H1 (cell line): ENCODE measurements around the gene POLR2C. TPM values are rescaled to one million over a fixed set of nuclear protein-coding genes. Genes with fewer than 3 reads are reported as not detected.

Experiments used
- CTCF ChIA-PET: fragments of 300-600 bp; sonication (Branson Sonifier 250); formaldehyde crosslinking; loops from one replicate; lab custom pipeline; 2021; ENCODE audit not compliant: partially characterized antibody; lab: Charles Lee
- POLR2A ChIA-PET: fragments of 300-600 bp; sonication (Branson Sonifier 250); formaldehyde crosslinking; loops from one replicate; lab custom pipeline; 2021; ENCODE audit warnings: inconsistent platforms; ENCODE audit not compliant: partially characterized antibody; lab: Charles Lee
- DNase-seq, 2 experiments: peaks; one replicate each; pipeline versions ENCODE4 v3.0.0 to v3.0.0-alpha.2; 2010 to 2022; ENCODE audit warnings: low spot score in 2 of 2, low read depth in 1 of 2, mixed read lengths in 1 of 2
- FAIRE-seq: peaks from 2 replicates; lab custom pipeline; 2011; peaks lifted over from hg19 to GRCh38; lab: Jason Lieb, UNC
- H2AFZ ChIP-seq: 2 replicates; pipeline ENCODE4 v1.8.1; 2012; ENCODE audit warnings: low read length, inconsistent platforms
- H2AK5ac ChIP-seq: 2 replicates; pipeline ENCODE4 v1.6.1; 2013; ENCODE audit warnings: low read depth, low read length
- H2BK120ac ChIP-seq: replicated peaks from 2 replicates; pipeline ENCODE3; 2013; ENCODE audit warnings: low read depth, low read length, inconsistent platforms
- H2BK12ac ChIP-seq: 2 replicates; pipeline ENCODE4 v1.6.1; 2013; ENCODE audit warnings: low read depth, low read length
- H2BK15ac ChIP-seq: 2 replicates; pipeline ENCODE4 v1.6.1; 2013; ENCODE audit warnings: low read length
- H2BK20ac ChIP-seq: 2 replicates; pipeline ENCODE4 v1.6.1; 2013; ENCODE audit warnings: low read length
- H2BK5ac ChIP-seq: 2 replicates; pipeline ENCODE4 v1.6.1; 2013; ENCODE audit warnings: low read depth, low read length
- H3K14ac ChIP-seq: 2 replicates; pipeline ENCODE4 v1.6.1; 2013; ENCODE audit warnings: inconsistent platforms; ENCODE audit not compliant: insufficient read length
- H3K18ac ChIP-seq: 2 replicates; pipeline ENCODE4 v1.6.1; 2013; ENCODE audit warnings: low read length; ENCODE audit errors: extremely low read depth
- H3K23ac ChIP-seq: 2 replicates; pipeline ENCODE4 v1.6.1; 2013; ENCODE audit warnings: inconsistent platforms; ENCODE audit not compliant: insufficient read length
- H3K23me2 ChIP-seq: 2 replicates; pipeline ENCODE4 v1.6.1; 2013; ENCODE audit warnings: low read depth, low read length
- H3K27ac ChIP-seq: 2 replicates; pipeline ENCODE4 v1.6.1; 2011; ENCODE audit warnings: low read depth, low read length, inconsistent platforms
- H3K27me3 ChIP-seq, 4 experiments: replicated peaks in 1 of 4; 1 replicate in 1 of 4; 2 replicates in 3 of 4; pipeline versions ENCODE4 v1.6.1 to v1.8.1; 2011 to 2013; ENCODE audit warnings: low read length in 3 of 4, mild to moderate bottlenecking in 3 of 4, inconsistent platforms in 2 of 4, mixed read lengths in 2 of 4, moderate library complexity in 1 of 4; ENCODE audit not compliant: control insufficient read depth in 3 of 4, insufficient read depth in 3 of 4; ENCODE audit errors: extremely low read depth in 1 of 4
- H3K36me3 ChIP-seq, 4 experiments: 2 replicates each; pipeline versions ENCODE4 v1.6.1 to v1.8.1; 2011 to 2013; ENCODE audit warnings: mild to moderate bottlenecking in 4 of 4, low read length in 3 of 4, moderate library complexity in 2 of 4, control low read depth in 1 of 4, inconsistent platforms in 1 of 4; ENCODE audit not compliant: insufficient read depth in 4 of 4, control insufficient read depth in 2 of 4
- H3K4ac ChIP-seq: replicated peaks from 2 replicates; pipeline ENCODE3; 2013; ENCODE audit warnings: low read length, low read depth, mixed read lengths, inconsistent platforms; ENCODE audit not compliant: insufficient read length
- H3K4me1 ChIP-seq, 4 experiments: replicated peaks in 1 of 4; 1 replicate in 1 of 4; 2 replicates in 3 of 4; pipeline versions ENCODE4 v1.6.1 to v1.8.1; 2011 to 2013; ENCODE audit warnings: low read length in 3 of 4, inconsistent platforms in 2 of 4, mixed read lengths in 1 of 4; ENCODE audit not compliant: insufficient read depth in 4 of 4, control insufficient read depth in 3 of 4
- H3K4me2 ChIP-seq, 2 experiments: 2 replicates each; pipeline versions ENCODE4 v1.6.1 to v1.8.1; 2011 to 2013; ENCODE audit warnings: low read depth in 2 of 2, low read length in 2 of 2, control low read depth in 1 of 2, inconsistent platforms in 1 of 2, mild to moderate bottlenecking in 1 of 2; ENCODE audit not compliant: insufficient read depth in 1 of 2
- H3K4me3 ChIP-seq, 4 experiments: fragments of 200-600, 300-600 bp in 1 of 4; sonication (generic), shearing (Covaris generic), sonication (Bioruptor Twin) in 1 of 4; 2 replicates each; pipeline versions ENCODE4 v1.5.1 to v1.8.1; 2011 to 2016; ENCODE audit warnings: low read length in 4 of 4, low read depth in 3 of 4, control low read depth in 2 of 4, inconsistent platforms in 2 of 4, mild to moderate bottlenecking in 2 of 4, mixed read lengths in 1 of 4, moderate library complexity in 1 of 4; ENCODE audit not compliant: insufficient read depth in 2 of 4; ENCODE audit errors: extremely low read depth in 1 of 4
- H3K56ac ChIP-seq: replicated peaks from 2 replicates; pipeline ENCODE3; 2013; ENCODE audit warnings: low read depth, mild to moderate bottlenecking, mixed read lengths, low read length, inconsistent platforms; ENCODE audit not compliant: insufficient read length
- H3K79me1 ChIP-seq: 2 replicates; pipeline ENCODE4 v1.6.1; 2013; ENCODE audit warnings: low read depth, low read length, control low read depth
- H3K79me2 ChIP-seq, 2 experiments: 2 replicates each; pipeline versions ENCODE4 v1.6.1 to v1.8.1; 2012 to 2013; ENCODE audit warnings: low read length in 2 of 2, mild to moderate bottlenecking in 2 of 2, inconsistent platforms in 1 of 2; ENCODE audit not compliant: insufficient read depth in 2 of 2, control insufficient read depth in 1 of 2
- H3K9ac ChIP-seq, 4 experiments: replicated peaks in 1 of 4; 1 replicate in 1 of 4; 2 replicates in 3 of 4; pipeline versions ENCODE4 v1.6.1 to v1.8.1; 2011 to 2013; ENCODE audit warnings: low read depth in 3 of 4, low read length in 3 of 4, control low read depth in 2 of 4, mild to moderate bottlenecking in 2 of 4, moderate library complexity in 2 of 4, inconsistent platforms in 1 of 4; ENCODE audit errors: extremely low read depth in 1 of 4
- H3K9me3 ChIP-seq, 2 experiments: 2 replicates each; pipeline versions ENCODE4 v1.6.1 to v1.8.1; 2012 to 2013; ENCODE audit warnings: mild to moderate bottlenecking in 2 of 2, moderate library complexity in 2 of 2, control low read depth in 1 of 2, inconsistent platforms in 1 of 2, low read depth in 1 of 2, low read length in 1 of 2, mixed read lengths in 1 of 2; ENCODE audit not compliant: insufficient read depth in 2 of 2
- H4K20me1 ChIP-seq, 2 experiments: replicated peaks in 1 of 2; 2 replicates each; pipeline versions ENCODE3 to v1.8.1; 2011 to 2013; ENCODE audit warnings: inconsistent platforms in 2 of 2, low read length in 2 of 2, mild to moderate bottlenecking in 1 of 2; ENCODE audit not compliant: insufficient read depth in 2 of 2, control insufficient read depth in 1 of 2
- H4K5ac ChIP-seq: 2 replicates; pipeline ENCODE4 v1.6.1; 2013; ENCODE audit warnings: low read length, low read depth, mixed read lengths, inconsistent platforms; ENCODE audit not compliant: insufficient read length
- H4K8ac ChIP-seq: 2 replicates; pipeline ENCODE4 v1.8.0; 2013; ENCODE audit warnings: mild to moderate bottlenecking, moderate library complexity, low read length, inconsistent platforms; ENCODE audit not compliant: insufficient read depth; ENCODE audit errors: extremely low read depth
- H4K91ac ChIP-seq: replicated peaks from 2 replicates; pipeline ENCODE3; 2013; ENCODE audit warnings: low read length, mixed read lengths, inconsistent platforms; ENCODE audit not compliant: insufficient read length
- WGBS, 2 experiments: shearing (Covaris generic) in 1 of 2; methylation state at CpG; one replicate each; pipeline versions ENCODE4 v1.1.6 to v1.1.7; 2013 to 2015; ENCODE audit warnings: low lambda C conversion rate in 2 of 2, mixed read lengths in 2 of 2, inconsistent platforms in 1 of 2, low coverage in 1 of 2, missing lambda C conversion rate in 1 of 2; ENCODE audit not compliant: insufficient replicate concordance in 2 of 2, insufficient coverage in 1 of 2, insufficient read length in 1 of 2; ENCODE audit errors: extremely low coverage in 1 of 2, missing lambda C conversion rate in 1 of 2; 5-methylcytosine and 5-hydroxymethylcytosine counted together
- polyA plus RNA-seq, 7 experiments: library from polyadenylated mRNA; depleted of rRNA in 3 of 7; stranded (reverse) in 5 of 7; unstranded in 2 of 7; fragments of >200 nt in 5 of 7; fragments of 200-250 nt in 2 of 7; gene quantifications; 1 replicate in 5 of 7; 2 replicates in 1 of 7; 4 replicates in 1 of 7; pipeline versions ENCODE4 v1.2.1 to v1.2.3, GENCODE V29; 2011 to 2013; ENCODE audit warnings: missing spikeins in 2 of 7, mixed read lengths in 2 of 7
- total RNA-seq: library from RNA; stranded (reverse); fragmentation: NEBNext Ultra II Directional; extraction: Animal tissue kit (Norgen Biotek cat#: 25700); gene quantifications from 2 replicates; pipeline ENCODE4 v1.2.1, GENCODE V29; 2021

The POLR2C gene
- total and polyA plus RNA-seq, 2 of the 8 experiments (the other 6 are each of a cell fraction or from before 2014, with no cell fraction given): 72.5 to 132 TPM

GRCh38 chr16:57485091-57485915 lies 22.8 kb downstream of the POLR2C start:
- ChIA-PET CTCF (interaction anchor here (0.8 to 14.6 kb wide), 7 partner anchors 9 to 163 kb away, joined by 3 to 144 read pairs (median 7); partner anchors contain the start of genes CCDC102A and POLR2C), POLR2A (interaction anchor here (0.7 to 1.8 kb wide), 10 partner anchors 11 to 52 kb away, joined by 3 to 6 read pairs (median 4); no protein-coding TSS in a partner anchor)
- WGBS, 2 experiments: 72% methylated on average over 13 of the region's 14 CpGs; no CpG with 5 or more reads in 1 of the 2 experiments
- Histone ChIP-seq H3K23ac (no peak overlapping the region), H3K4ac (peak overlapping the region; percentile 53), H3K79me1 (no peaks in the 10 kb centered on the region), H3K56ac (no peak overlapping the region), H3K9me3 (peaks cover 3 to 6% of the 10 kb centered on the region in 2 experiments; a peak in 1 of 4 replicates), H3K4me2 (peak overlapping the region; percentile 59 to 89), H3K23me2 (peaks cover 9% of the 10 kb centered on the region; the same call in 1 of the 2 replicates), H4K8ac (no peak overlapping the region), H2BK20ac (no peak overlapping the region), H4K91ac (no peak overlapping the region), H2BK15ac (no peak overlapping the region), H4K5ac (no peak overlapping the region), H3K36me3 (no peaks in the 10 kb centered on the region), H2BK12ac (peak overlapping the region; percentile 43; the same call in 1 of the 2 replicates), H3K79me2 (no peaks in the 10 kb centered on the region), H3K18ac (no peak overlapping the region), H3K27me3 (peaks cover 0 to 12% (median 4%) of the 10 kb centered on the region in 4 experiments; a peak in 4 of 7 replicates), H2BK5ac (no peak overlapping the region), H3K4me3 (peak overlapping the region; percentile 53 to 79 (median 72)), H2AFZ (no peak overlapping the region), H3K14ac (no peak overlapping the region), H2BK120ac (no peak overlapping the region), H4K20me1 (no peaks in the 10 kb centered on the region), H3K27ac (no peak overlapping the region), H2AK5ac (no peak overlapping the region), H3K9ac (no peak overlapping the region), H3K4me1 (peaks cover 0 to 18% (median 10%) of the 10 kb centered on the region in 4 experiments; a peak in 6 of 7 replicates)
- DNase-seq: no peak
- FAIRE-seq: no peak
